ENCODE data around the gene RBFOX1.

GRCh38 chr16:7646821-7647500 lies 314.3 kb downstream of the RBFOX1 start:
- no peak for TF ChIP-seq CTCF (IDR thresholded peaks at IDR 0.05)
- TF ChIP-seq POLR2A (IDR thresholded peaks at IDR 0.05) = no peak
- no peak for TF ChIP-seq EP300 (IDR thresholded peaks at IDR 0.05)
- no peak for TF ChIP-seq POLR2AphosphoS5 (IDR thresholded peaks at IDR 0.05)
